HepG2 (cell line): Measurements from ENCODE around the gene VAPB. TPM values are rescaled to one million over a fixed set of nuclear protein-coding genes. Genes with fewer than 3 reads are reported as not detected.
A peak's percentile ranks its signal among the peaks of the same experiment; 100 is the strongest.

Experiments used
- BATF2 ChIP-seq: sonication (generic); formaldehyde crosslinking; IDR thresholded peaks from 2 replicates; pipeline ENCODE4 v1.8.0; 2022; ENCODE audit warnings: mild to moderate bottlenecking, missing genetic modification reagents, moderate library complexity
- BORCS8-MEF2B ChIP-seq: sonication (generic); formaldehyde crosslinking; IDR thresholded peaks from 2 replicates; pipeline ENCODE4 v1.8.0; 2022; ENCODE audit warnings: mild to moderate bottlenecking, missing genetic modification reagents
- CHD2 ChIP-seq: IDR thresholded peaks from 2 replicates; pipeline ENCODE4 v1.6.1; 2011; ENCODE audit warnings: low read depth, low read length, improper control_type of control experiment
- HHEX ChIP-seq: IDR thresholded peaks from 2 replicates; pipeline ENCODE4 v1.6.1; 2016; ENCODE audit warnings: control low read depth
- HMG20B ChIP-seq: conservative IDR thresholded peaks from 2 replicates; pipeline ENCODE4 v1.6.1; 2016; ENCODE audit warnings: missing genetic modification reagents, missing compliant biosample characterization
- HOMEZ ChIP-seq: IDR thresholded peaks from 2 replicates; pipeline ENCODE4 v1.6.1; 2016; ENCODE audit warnings: low read depth
- IRX3 ChIP-seq: sonication (generic); formaldehyde crosslinking; IDR thresholded peaks from 2 replicates; pipeline ENCODE4 v1.8.1; 2023; ENCODE audit warnings: mild to moderate bottlenecking, low read depth, missing genetic modification reagents, borderline replicate concordance
- MYNN ChIP-seq: sonication (generic); formaldehyde crosslinking; IDR thresholded peaks from 2 replicates; pipeline ENCODE4 v1.4.0; 2020; ENCODE audit warnings: mild to moderate bottlenecking, low read depth, missing genetic modification reagents
- NFKBIZ ChIP-seq: IDR thresholded peaks from 2 replicates; pipeline ENCODE4 v1.6.1; 2018; ENCODE audit warnings: missing genetic modification reagents, missing compliant biosample characterization
- NONO ChIP-seq, 2 experiments: fragments of 450-650 bp in 1 of 2; sonication (generic) in 1 of 2; formaldehyde crosslinking in 1 of 2; IDR thresholded peaks in 1 of 2; conservative IDR thresholded peaks in 1 of 2; 2 replicates each; pipeline versions ENCODE4 v1.6.1 to v1.8.0; 2017 to 2022; ENCODE audit warnings: mild to moderate bottlenecking in 1 of 2, missing genetic modification reagents in 1 of 2, moderate library complexity in 1 of 2
- NR2F6 ChIP-seq, 2 experiments: IDR thresholded peaks; 2 replicates each; pipeline ENCODE4 v1.6.1; 2016; ENCODE audit warnings: antibody characterized with exemption in 1 of 2, mild to moderate bottlenecking in 1 of 2
- PHB2 ChIP-seq: fragments of 450-650 bp; IDR thresholded peaks from 2 replicates; pipeline ENCODE4 v1.6.1; 2018; ENCODE audit not compliant: partially characterized antibody
- SETDB1 ChIP-seq: sonication (generic); formaldehyde crosslinking; IDR thresholded peaks from 2 replicates; pipeline ENCODE4 v1.5.1; 2020; ENCODE audit warnings: missing genetic modification reagents, mild to moderate bottlenecking, borderline replicate concordance
- SRY ChIP-seq: sonication (generic); formaldehyde crosslinking; IDR thresholded peaks from 2 replicates; pipeline ENCODE4 v1.8.0; 2022; ENCODE audit warnings: mild to moderate bottlenecking, missing genetic modification reagents
- TMF1 ChIP-seq: sonication (generic); formaldehyde crosslinking; IDR thresholded peaks from 2 replicates; pipeline ENCODE4 v1.8.1; 2022; ENCODE audit warnings: low read depth, missing genetic modification reagents
- ZFP36L2 ChIP-seq: sonication (generic); formaldehyde crosslinking; IDR thresholded peaks from 2 replicates; pipeline ENCODE4 v1.4.0; 2020; ENCODE audit warnings: missing genetic modification reagents
- ZKSCAN1 ChIP-seq: fragments of 150-350 bp; IDR thresholded peaks from 2 replicates; pipeline ENCODE4 v1.6.1; 2014; ENCODE audit warnings: low read length
- ZKSCAN5 ChIP-seq: sonication (generic); formaldehyde crosslinking; IDR thresholded peaks from 2 replicates; pipeline ENCODE4 v1.5.1; 2020; ENCODE audit warnings: mild to moderate bottlenecking, missing genetic modification reagents
- ZNF614 ChIP-seq: IDR thresholded peaks from 2 replicates; pipeline ENCODE4 v1.6.1; 2018; ENCODE audit warnings: missing biosample characterization, missing genetic modification reagents, inconsistent platforms, borderline replicate concordance
- ZNF678 ChIP-seq: sonication (generic); formaldehyde crosslinking; IDR thresholded peaks from 2 replicates; pipeline ENCODE4 v1.4.0; 2020; ENCODE audit warnings: mild to moderate bottlenecking, missing genetic modification reagents
- ZNF776 ChIP-seq: sonication (generic); formaldehyde crosslinking; IDR thresholded peaks from 2 replicates; pipeline ENCODE4 v1.4.0; 2020; ENCODE audit warnings: mild to moderate bottlenecking, missing genetic modification reagents
- ZNF879 ChIP-seq: sonication (generic); formaldehyde crosslinking; IDR thresholded peaks from 2 replicates; pipeline ENCODE4 v1.8.1; 2023; ENCODE audit warnings: missing genetic modification reagents
- polyA plus RNA-seq, 8 experiments: library from polyadenylated mRNA; depleted of rRNA in 3 of 8; stranded (reverse) in 7 of 8; unstranded in 1 of 8; fragments of >200 nt; fragmentation: Illumina TruSeq in 4 of 8; extraction: Trizol in 4 of 8; gene quantifications; 2 replicates each; pipeline versions ENCODE4 v1.2.1 to v1.2.3, GENCODE V29; 2011 to 2016; ENCODE audit warnings: low read depth in 4 of 8, missing spikeins in 1 of 8, mixed read lengths in 1 of 8; ENCODE audit not compliant: insufficient read depth in 1 of 8
- total RNA-seq, 5 experiments: library from RNA; depleted of rRNA; stranded (reverse); fragments of >200 nt; fragmentation: Illumina TruSeq; extraction: Trizol; gene quantifications; 2 replicates each; pipeline ENCODE4 v1.2.3, GENCODE V29; 2016; ENCODE audit warnings: low read depth in 1 of 5
- TF ChIP-seq, protein P1 (sequence below): IDR thresholded peaks from 2 replicates; pipeline ENCODE4 v1.6.1; 2016; ENCODE audit warnings: mild to moderate bottlenecking
- TF ChIP-seq, protein P2 (sequence below): IDR thresholded peaks from 2 replicates; pipeline ENCODE4 v1.6.1; 2016

VAPB gene
- total and polyA plus RNA-seq, 2 of the 13 experiments (the other 11 are each of a cell fraction or from before 2014, with no cell fraction given), result 18.6 to 48.5 TPM

GRCh38 chr20:58389324-58389967 lies 417 bp downstream of the VAPB start (continued):
- TF ChIP-seq NFKBIZ (CRISPR knock-in tag), result no peak
- peak; percentile 98 for TF ChIP-seq SRY (CRISPR knock-in tag)
- 0 out of 2 replicates have a peak, but pooled peaks have one; percentile 14 for TF ChIP-seq HHEX (CRISPR knock-in tag)
- TF ChIP-seq ZNF776 (CRISPR knock-in tag), result no peak
- no peak for TF ChIP-seq PHB2
- TF ChIP-seq, protein P1, sequence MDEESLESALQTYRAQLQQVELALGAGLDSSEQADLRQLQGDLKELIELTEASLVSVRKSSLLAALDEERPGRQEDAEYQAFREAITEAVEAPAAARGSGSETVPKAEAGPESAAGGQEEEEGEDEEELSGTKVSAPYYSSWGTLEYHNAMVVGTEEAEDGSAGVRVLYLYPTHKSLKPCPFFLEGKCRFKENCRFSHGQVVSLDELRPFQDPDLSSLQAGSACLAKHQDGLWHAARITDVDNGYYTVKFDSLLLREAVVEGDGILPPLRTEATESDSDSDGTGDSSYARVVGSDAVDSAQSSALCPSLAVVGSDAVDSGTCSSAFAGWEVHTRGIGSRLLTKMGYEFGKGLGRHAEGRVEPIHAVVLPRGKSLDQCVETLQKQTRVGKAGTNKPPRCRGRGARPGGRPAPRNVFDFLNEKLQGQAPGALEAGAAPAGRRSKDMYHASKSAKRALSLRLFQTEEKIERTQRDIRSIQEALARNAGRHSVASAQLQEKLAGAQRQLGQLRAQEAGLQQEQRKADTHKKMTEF, result 0 out of 2 replicates have a peak, but pooled peaks have one; percentile 5
- TF ChIP-seq ZNF614, result no peak
- no peak; the same call in 1 of the 2 replicates for TF ChIP-seq HOMEZ (CRISPR knock-in tag)
- TF ChIP-seq ZNF678 (CRISPR knock-in tag), result no peak
- no peak for TF ChIP-seq NR2F6 (IDR thresholded peaks at IDR 0.05)
- no peak for TF ChIP-seq NR2F6 (CRISPR knock-in tag; IDR thresholded peaks at IDR 0.05)
- TF ChIP-seq ZNF879 (CRISPR knock-in tag), result peak; percentile 78; the same call in 1 of the 2 replicates
- TF ChIP-seq CHD2, result no peak
- TF ChIP-seq ZKSCAN5 (CRISPR knock-in tag), result no peak; the same call in 1 of the 2 replicates
- 0 out of 2 replicates have a peak, but pooled peaks have one; percentile 56 for TF ChIP-seq BORCS8-MEF2B (CRISPR knock-in tag)
- 0 out of 2 replicates have a peak, but pooled peaks have one; percentile 2 for TF ChIP-seq IRX3 (CRISPR knock-in tag)
- TF ChIP-seq NONO (IDR thresholded peaks at IDR 0.05), result no peak
- TF ChIP-seq NONO (CRISPR knock-in tag; conservative IDR thresholded peaks at IDR 0.05), result no peak
- TF ChIP-seq ZFP36L2 (CRISPR knock-in tag), result no peak
- TF ChIP-seq MYNN (CRISPR knock-in tag), result no peak
- TF ChIP-seq TMF1 (CRISPR knock-in tag), result peak; percentile 16; the same call in 1 of the 2 replicates
- TF ChIP-seq ZKSCAN1, result no peak
- TF ChIP-seq, protein P2, sequence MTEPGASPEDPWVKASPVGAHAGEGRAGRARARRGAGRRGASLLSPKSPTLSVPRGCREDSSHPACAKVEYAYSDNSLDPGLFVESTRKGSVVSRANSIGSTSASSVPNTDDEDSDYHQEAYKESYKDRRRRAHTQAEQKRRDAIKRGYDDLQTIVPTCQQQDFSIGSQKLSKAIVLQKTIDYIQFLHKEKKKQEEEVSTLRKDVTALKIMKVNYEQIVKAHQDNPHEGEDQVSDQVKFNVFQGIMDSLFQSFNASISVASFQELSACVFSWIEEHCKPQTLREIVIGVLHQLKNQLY (CRISPR knock-in tag), result no peak
- no peak for TF ChIP-seq HMG20B (CRISPR knock-in tag)
- TF ChIP-seq SETDB1, result no peak
- no peak for TF ChIP-seq BATF2 (CRISPR knock-in tag)
